Fibroblast of gingiva (primary cell): ENCODE data around the gene TMCO4.
A peak's percentile ranks its signal among the peaks of the same experiment; 100 is the strongest.

Experiments
- DNase-seq: peaks from one replicate; pipeline ENCODE4 v3.0.0-alpha.2; 2011; ENCODE audit warnings: low read depth

TMCO4 gene

DNA sequence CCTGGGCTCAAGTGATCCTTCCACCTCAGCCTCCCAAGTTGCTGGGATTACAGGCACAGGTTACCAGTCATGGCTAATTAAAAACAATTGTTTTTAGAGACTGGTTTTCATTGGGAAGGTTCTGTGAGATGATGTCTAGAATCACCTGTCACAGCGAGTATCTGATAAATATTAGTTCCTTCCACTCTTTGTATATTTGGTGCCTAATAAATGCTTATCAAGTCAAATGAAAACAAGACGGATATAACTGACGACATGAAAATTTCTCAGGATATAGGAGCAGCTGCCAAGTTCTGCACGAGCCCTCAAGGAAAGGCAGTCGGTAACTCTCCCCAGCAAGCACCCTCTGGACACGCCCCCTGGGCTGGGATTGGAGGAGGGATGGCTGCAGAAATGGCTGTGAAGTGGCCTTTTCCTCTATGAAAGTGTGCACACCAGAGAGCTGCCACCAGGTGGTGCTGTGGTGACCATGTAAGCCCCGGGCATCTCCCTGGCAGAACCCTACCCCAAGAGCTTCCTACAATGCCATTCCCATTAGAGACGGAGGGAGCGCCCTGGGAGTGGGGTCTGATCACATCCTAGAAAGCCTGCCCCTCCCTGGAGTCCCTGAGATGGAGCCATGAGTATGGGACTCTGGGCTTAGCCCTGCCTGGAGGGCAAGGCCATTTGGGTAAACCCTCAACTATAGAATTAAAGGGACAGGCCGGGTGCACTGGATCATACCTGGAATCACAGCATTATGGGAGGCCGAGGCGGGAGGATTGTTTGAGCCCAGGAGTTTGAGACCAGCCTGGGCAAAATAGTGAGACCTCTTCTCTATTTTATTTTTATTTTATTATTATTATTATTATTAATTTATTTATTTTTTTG is 84.1 kb downstream of the TMCO4 start:
- peak; percentile 89 for DNase-seq

DNA sequence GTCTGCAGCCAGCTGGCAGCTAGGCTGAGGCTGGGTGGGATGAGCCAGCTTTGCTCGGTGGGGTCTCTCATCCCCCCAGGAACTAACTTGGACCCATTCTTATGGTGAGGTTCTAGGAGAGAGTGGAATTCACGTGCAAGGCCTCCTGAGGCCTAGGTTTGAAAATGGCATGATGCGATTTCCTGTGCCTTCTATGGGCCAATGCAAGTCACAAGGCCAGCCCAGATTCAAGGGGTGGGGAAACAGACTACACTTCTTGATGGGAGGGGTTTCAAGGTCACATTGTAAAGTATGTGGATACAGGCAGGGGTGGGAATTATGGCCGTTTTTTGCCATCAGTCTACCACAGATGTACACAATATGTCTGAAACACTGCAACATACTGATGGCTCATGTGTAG is 86.8 kb downstream of the TMCO4 start:
- DNase-seq = no peak

DNA sequence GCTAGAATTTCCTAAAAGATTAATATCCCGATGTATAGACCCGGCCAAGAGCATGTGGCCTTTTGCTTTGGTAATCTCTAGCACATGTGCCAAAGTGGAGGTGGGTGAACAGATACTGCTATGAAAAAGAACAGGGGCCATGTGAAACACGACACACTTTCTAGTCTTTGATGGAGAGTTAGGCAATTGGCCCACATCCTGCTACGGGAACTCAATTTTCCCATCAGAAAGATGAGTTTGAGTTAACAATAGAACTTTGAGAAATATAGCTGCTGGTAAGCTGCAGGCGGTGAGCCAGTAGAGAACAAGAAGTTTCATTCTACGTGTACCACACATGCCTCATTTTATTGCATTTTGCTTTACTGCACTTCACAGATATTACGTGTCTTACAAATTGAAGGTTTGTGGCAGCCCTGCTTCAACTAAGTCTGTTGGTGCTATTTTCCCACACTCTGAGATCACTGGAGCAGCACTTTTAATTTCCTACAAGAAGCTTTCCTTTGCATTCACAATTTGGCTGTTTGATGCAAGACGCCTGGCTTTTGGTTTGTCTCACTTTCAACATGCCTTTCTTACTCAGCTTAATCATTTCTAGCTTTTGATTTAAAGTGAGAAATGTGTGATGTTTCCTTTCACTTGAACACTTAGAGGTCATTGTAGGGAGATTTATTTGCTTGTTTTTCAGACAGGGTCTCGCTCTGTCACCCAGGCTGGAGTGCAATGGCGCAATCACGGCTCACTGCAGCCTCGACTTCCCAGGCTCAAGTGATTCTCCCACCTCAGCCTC is 88.7 kb downstream of the TMCO4 start:
- no peak for DNase-seq

DNA sequence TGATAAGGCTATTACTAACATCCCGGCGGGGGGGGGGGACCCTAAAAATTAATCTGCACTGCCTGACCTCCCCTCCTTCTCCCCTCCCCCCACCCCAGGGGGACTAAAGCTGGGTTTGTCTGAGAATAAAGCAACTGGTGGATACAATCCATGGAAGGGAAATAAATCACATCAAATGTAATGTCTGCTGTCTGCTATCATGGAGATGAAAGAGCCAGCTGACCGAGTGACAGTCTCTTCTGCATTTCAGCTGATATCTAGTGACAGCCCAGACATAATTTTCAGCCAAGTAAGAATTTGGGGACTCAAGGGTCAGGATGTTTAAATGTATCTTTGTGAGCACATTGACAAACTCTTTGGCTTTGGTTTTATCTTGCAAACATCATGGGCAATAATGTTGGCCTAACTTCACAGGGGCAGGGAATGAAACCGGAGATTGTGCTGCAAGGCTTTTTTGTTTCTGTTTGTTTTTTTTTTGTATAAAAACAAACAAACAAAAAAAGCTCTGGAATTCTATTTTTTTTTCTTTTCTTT is 90.4 kb downstream of the TMCO4 start:
- DNase-seq = no peak

DNA sequence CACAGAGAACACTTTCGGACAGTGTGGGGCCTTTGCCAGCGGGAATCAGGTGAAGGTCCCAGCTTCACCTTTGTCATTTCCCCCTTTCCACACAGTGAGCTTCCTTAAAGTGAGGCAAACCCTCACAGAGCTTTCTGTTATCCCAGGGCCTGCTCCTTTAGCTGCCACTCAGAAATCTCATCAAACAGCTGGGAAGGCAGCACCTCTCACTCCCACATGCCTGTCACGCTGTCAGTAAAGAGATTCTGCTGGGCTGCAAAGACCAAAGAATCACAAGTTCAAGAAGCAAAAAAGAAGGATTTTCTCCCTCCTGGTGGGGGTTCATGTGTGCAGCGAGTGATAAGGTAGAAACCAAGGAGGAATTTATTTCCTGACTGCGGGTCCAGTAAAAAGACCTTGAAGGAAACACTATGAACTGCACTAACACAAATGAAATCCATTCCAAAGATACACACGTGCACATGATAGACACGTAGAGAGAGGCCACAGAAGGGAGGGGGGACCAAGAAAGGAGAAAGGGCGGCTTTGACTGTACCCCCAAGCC is 91.1 kb downstream of the TMCO4 start:
- no peak for DNase-seq

DNA sequence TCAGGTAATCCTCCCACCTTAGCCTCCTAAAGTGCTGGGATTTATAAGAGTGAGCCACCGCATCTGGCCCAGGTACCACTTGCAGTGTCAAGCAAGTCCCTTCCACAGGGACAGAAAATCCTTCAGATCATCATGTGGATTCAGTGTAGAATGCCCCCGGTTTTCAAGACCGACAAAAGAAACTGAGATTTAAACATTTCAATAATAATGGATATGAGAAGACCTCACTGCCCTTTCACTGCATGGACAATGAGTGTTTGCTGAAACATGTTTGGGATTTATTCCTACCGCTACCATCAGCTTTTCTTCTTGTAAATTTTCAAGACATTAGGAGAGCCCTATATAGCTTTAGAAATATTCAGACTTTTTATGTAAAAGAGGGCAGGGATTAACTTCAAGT is 93.6 kb downstream of the TMCO4 start:
- no peak for DNase-seq

DNA sequence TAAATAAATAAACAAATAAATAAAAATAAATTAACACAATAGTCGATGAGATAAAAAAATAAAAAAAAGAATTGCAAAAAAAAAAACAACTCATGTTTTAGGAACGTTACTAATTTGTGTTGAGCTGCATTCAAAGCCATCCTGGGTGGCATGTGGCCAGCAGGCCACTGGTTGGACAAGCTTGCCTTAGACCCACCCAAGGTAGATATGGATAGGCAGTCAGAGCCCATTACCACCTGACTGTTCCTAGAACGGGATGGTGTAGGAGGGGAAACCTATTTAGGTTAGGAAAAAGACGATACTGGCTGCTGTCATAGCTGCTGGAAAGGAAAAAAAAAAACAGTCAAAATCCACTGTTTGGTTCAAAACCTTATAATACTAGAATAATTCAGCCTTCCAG is 94.3 kb downstream of the TMCO4 start:
- no peak for DNase-seq

DNA sequence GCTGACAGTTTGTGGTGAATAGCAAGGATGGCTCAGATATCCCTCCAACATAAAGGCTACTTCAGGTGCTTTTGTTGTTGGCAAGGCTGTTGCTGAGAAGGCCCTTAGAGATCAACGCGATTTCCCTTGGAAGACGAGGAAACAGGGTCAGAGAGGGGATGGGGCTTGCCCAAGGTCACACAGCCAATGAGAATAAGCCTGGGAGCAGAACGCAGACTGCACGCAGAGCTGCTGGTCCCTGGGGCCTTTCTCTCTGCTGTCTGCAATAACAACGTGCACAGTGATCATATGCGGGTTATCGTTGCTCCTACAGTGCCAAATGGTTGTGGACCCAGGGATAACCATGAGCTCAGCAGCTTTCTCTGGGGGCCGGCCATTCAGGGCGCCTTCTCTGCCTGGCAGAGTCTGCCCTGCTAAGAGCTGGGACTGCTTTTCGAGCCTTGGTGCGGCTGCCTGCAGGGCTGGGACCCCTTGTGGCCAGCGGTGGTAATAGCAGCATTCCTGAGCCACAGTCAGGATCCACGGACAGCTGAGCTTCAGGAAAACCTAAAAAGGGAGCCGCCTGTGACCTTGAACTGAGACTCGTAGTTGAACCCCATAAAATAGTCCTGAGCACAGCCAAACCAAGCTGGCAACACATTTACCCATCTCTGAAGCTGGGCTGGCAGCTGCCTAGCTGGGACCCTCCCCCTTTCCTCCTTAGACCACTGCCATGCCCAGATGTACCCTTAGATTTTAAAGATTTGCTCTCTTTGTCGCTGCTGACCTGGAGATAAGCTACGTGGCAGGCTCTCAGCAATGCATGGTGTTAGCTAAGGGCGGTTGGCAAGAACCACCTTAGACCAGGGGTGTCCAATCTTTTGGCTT is 95.2 kb downstream of the TMCO4 start:
- peak; percentile 69 for DNase-seq

DNA sequence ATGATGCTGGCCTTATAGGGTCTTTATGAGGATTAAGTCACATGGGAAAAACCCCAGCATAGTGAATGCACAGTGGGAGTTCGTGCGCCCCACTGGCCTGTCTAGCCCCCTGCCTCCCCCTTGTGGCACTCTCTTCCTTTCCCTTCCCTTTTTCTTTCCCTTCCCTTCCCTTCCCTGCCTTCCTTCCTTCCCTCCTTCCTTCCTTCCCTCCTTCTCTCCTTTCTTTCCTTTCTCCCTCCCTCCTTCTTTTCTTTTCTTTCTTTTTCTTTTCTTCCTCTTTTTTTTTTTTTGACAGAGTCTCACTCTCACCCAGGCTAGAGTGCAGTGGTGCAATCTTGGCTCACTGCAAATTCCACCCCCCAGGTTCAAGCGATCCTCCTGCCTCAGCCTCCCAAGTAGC is 96.4 kb downstream of the TMCO4 start:
- no peak for DNase-seq

DNA sequence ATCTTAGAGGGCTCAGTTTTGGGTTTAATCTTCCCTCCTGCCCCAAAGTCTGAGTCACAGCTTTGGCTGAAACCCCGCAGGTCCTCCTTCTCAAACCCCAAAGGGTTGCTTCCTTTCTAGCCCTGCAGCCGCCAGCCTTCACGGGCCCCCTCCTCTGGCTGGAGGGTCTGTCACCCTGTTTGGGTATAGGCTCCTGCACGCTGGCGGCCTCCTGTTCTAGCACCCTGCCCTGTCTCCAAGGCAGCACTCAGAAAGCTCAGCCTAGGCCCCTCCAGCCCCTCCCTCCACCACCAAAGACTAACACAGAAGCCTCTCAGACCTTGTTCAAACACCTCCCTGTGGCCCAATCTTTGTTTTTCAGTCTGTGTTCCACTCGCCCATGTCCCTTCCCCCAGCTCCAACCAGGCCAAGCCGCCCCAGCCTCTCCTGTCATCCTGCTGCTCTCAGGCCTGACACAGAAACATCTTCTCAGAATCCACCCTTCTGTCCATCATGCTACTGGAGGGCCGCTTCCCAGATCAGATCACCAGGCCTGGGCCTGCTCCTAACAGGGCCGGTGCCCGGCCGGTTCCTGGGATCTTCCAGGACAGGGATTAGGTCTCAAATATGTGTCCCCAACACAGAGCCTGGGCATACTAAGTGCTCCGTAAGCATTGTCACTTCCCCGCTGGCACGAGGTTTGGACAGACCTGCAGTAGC is 99.5 kb downstream of the TMCO4 start:
- no peak for DNase-seq

DNA sequence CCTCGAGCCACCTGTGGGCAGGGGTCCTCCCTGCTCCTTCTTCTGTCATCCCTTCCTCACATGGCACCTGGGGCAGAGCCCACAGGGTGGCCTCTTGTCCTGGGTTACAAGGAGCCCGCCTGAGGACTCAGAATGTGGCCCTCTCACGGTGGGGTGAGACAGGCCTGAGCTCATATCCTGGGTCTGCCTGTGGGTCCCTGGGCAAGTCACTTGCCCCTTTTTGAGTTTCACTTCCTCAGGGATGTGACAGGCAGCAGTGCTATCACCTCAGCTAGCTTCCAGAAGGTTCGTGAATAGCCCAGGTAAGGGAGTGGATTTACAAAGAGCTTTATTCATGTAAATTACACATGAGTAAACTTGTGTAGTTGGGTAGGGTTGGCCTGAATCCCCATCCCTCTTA is 101.5 kb downstream of the TMCO4 start:
- DNase-seq = no peak

DNA sequence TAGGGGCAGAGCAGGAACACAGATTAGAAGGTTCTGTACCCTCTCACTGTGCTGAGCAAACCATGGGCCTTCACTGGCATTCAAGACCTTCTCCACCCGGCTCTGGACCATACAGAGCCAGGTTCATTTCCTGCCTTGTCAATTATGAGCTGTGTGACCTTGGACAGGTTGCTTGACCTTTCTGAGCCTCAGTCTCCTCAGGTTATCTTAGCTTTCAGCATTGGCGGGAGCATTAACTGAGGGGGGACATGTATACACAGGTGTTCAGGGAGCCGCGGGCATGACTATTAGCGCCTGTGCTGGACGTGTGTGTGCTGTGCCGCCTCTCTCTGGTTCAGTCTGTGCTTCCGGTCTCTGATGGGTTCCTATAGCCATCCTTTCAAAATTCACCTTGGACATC is 102.9 kb downstream of the TMCO4 start:
- no peak for DNase-seq

DNA sequence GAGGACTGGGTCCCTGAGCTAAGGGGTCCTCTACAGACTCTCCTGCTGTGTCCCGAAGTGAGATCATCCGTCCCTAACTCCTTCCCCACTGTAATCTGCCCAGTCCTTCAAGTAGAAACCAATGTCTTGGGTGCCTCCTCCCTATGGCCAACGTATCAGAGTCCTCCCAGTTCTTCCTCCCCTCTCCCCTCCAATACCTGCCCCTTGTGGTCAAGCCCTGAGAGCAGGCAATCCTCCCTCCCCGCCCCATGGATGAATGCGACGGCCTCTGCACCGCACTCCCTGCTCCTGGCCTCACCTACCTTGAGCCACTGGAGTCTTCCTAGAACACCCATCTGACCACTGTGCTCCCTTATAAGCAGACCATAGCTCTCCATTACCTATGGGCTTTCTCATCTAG is 103.9 kb downstream of the TMCO4 start:
- DNase-seq = no peak

DNA sequence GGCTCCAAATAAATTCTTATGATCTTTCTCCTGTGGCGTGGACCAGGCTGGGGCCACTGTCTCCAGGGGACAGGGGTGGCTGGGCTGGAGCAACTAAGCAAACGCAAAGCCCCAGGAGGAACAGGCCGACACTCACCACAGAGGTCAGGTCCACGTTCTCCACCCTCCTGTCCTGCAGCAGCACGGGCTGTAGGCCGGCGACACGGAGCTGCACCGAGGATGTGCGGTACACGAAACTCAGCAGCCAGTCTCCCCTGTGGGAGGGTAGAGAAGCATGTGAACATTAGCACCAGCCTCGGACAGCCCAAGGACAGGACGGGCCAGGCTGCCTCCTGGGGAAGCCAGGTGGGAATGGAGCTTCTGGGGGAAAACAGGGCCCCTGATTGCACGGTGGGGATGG is 105.4 kb downstream of the TMCO4 start:
- DNase-seq = no peak

DNA sequence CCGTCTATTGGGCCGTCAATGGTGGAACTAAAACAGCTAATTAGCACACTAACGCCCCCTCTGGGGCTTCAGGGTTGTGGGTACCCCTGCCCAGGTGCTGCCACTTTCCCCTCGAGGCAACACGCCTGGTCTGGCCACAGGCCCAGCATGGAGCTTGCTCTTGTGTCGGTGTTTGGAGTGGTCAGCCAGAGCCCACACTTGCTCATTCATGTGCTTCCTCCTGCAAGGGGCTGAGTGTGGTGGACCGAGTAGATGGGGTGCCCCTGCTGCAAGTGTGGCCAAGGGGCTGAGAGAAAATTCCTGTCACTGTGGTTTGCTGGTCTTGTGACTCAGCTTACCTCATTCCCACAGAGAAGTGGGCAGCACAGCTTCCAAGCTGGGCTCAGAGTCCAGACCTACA is 109.4 kb downstream of the TMCO4 start:
- no peak for DNase-seq

DNA sequence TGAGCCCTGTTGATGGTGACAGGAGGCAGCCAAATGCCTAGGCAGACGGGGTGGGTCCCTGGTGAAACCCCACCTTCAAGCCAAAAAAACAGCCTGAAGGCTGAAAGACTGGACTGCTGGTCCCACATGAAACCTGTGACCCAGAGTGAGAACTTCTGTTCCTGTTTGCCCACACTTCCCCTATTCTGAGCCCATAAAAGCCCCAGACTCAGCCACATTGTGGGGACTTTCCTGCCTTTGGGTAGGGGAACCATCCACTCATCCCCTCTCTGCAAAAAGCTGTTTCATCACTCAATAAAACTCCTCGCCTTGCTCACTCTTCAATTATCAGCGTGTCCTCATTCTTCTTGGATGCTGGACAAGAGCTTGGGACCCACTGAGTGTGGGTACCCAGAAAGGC is 109.9 kb downstream of the TMCO4 start:
- DNase-seq = no peak

DNA sequence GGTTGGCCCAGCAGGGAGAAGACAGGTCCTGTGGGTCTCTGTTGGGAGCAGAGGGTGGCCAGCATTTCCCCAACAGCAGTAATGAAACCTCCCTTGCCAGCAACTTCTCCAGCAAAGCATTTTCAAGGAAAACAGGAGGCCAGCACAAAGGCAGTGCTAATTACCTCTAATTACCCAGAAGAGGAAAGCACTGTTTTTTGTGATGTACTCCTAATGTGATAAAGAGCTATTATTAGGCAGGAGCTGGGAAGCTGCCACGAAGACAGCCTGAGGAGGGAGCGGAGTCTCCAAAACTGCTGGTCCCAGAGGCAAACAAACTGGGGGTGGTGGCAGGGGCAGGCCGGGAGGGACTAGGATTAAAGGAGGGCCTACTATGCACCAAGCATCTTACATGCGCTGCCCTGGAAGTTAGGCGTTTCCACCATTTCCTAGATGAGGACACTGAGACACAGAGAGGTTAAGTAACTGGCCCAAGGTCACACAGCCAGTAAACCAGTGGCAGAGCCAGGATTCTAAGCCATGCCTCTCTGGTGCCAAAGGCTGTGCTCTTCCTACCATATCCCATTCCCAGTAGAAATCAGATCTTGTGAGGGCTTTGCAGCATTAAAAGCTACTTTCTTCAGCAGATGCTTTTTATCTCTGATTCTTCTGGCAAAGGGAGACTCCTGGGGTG is 110.5 kb downstream of the TMCO4 start:
- DNase-seq = no peak

DNA sequence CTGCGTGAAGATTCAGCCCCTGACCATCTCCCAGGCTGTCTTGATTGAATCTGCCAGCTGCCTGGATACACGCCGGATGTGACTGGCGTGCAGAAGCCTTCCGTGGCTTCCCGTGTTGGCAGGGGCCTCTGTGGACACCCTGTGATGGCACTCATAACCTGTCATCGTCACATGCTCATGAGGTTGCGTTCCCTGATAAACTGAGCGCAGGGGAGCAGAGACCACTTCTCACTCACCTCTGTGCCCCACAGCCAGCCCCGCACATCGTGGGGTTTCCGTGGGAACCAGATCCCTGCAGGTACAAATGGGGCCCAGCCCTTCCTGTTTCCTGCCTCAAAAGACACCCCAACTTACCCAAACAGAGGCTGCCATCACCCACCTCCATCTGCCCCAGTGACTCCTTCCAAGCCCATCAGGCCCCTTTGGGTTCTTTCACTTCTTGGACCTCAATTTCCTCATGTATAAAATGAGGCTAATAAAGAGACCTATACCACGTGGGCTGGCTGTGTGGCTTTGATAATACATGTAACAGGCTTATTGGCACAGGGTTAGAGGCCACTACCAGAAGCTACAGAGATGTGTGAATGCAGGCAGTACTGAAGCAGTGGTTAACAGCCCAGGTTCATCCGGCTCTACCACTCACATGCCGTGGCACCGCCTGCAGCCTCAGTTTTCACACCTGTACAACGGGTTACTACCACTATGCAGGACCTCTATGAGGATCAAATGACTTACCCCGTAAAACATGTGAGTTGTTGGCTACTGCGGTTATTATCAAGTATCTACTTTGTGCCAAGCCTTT is 111.5 kb downstream of the TMCO4 start:
- DNase-seq = no peak

DNA sequence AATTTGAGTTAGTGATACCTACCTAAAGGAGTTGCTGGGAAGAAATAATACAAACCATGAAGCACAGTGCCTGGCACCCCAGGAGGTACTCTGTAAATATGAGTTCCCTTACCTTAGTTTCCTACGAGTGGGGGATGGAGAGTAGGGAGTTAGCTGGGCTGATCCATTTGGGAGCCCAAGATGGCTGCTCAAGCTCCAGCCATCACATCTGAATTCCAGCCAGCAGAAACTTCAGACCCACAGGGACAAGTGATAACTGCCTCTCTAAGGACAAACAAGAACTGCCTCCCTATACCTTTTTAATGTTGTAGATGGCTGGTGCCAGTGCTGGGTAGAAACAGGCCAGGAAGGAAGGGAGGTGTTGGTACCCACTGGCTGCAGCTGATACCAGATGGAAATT is 112.3 kb downstream of the TMCO4 start:
- DNase-seq = no peak

DNA sequence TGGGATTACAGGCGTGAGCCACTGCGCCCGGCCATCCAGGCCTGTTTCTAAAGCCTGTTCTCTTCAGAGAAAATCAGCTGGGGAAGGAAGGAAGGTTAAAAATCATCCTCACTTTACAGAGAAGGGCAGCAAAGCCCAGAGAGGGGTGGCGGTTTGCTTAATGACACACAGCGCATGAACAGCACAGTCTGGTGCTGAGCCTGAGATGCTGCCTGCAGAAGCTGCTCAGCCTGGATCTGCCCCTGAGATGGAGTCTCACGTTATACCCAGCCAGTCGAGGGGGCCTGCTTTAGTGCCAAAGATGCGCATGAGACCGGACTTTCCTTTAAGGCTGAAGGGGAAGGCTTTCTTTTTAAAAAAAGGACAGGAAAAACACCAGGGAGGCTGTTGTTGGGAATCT is 113.7 kb downstream of the TMCO4 start:
- no peak for DNase-seq
